Hepatic stellate cell (primary cell): ENCODE data around the gene S100A13.
"Not testable (repeated sequence)": the region's sequence is repeated elsewhere in the genome, so short reads cannot be mapped to it uniquely, and the experiment has no call there.

Experiments
- DNase-seq: peaks from one replicate; pipeline ENCODE4 v3.0.0; 2011; ENCODE audit warnings: low spot score

Gene S100A13

DNA sequence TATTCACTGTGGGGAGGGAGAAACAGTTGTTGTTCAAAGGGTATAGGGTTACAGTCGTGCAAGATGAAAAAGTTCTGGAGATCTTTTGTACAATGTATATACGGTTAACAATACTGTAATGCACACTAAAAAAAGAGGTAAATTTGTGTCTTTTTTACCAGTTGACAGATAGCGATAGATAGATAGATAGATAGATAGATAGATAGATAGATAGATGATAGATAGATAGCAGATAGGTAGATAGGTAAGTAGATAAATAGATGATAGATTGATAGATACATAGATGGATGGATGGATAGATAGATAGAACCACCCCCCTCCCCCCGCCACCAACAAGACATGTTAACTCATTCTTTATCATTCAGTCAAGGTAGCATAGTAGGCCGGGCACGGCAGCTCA lies 24.6 kb downstream of the S100A13 start:
- DNase-seq = no peak

DNA sequence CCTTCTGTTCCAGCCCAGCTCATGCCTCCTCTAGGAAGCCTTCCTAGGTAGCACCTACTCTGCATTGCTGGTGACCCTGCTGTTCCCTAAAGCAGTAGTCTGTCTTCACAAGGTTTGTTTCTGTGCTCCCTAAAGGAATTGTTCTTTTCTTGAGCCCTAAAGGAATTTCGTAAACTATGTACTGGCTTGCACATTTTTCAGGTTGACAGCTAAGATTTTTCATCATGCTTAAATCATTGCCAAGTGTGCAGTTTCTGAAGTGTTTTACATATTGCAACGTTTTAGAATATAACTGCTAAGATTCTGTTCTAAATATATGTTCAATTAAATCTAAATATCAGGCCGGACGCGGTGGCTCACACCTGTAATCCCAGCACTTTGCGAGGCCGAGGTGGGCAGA lies 27.5 kb downstream of the S100A13 start:
- no peak for DNase-seq

DNA sequence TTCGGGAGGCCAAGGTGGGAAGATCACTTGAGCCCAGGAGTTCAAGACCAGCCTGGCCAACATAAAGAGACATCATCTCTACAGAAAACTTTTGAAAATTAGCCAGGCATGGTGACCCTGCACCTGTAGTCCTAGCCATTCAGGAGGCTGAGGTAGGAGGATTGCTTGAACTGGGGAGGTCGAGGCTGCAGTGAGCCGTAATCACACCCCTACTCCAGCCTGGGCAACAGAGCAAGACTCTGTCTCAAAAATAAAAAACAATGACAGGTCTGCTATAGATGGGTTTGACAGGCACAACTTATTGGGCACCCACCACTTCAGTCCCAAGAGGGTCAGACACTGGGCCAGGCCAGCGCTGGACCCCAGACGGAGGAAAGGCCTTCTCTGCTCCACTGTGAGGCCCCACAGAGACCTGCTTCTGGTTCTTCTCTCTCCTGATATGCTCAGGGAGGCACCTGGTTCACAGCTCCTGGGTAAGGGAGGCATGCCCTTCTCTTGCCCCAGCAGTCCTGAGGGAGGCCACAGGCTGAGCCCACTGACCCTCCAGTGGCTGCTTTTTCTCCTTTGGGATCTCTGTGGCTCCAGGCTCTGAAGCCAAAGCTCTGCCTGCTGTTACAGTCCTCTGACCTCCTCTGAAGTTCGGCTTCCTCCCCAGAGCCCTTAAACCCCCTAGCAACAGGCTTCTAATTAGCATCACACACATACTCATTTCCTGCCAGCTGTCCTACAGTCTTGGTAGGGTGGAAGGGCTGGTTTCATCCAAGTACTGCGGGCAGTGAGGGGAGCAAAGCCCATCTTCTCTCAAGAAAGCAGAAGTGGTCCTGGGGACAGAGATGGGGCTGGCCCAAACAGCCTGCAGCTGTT lies 28.8 kb downstream of the S100A13 start:
- peak; percentile 53 for DNase-seq

DNA sequence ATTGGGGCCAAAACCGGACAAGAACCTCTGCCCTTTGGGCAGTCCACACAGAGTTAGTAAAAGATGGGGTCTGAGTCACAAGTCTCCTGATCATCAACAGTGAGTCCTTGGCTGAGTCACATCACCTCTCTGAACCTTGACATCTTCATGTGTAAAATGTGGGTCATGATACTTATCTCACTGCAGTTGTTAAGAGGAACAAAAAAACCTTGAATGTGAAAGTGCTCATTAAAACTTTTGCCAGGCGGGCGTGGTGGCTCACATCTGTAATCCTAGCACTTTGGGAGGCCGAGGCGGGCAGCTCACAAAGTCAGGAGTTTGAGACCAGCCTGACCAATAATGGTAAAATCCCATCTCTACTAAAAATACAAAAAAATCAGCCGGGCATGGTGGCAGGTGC lies 30.1 kb downstream of the S100A13 start:
- peak; percentile 25 for DNase-seq

DNA sequence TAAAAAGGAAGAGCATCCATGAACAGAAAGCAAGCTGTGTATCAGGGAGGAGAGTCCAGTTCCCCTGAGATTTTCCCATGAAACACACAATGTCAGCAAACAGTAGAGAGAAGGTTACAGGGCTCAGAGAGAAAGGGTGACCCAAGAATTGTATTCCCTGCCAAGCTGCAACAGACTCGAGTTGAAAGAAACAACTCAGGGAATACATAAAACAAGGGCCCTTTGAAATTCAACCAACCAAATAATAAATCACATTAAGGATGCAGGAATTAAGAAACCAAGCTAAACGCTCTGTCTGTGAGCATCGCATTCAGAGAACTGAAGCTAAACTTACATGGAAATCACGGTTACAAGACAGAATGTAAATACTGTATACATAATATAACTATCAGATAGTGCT lies 34.6 kb downstream of the S100A13 start:
- DNase-seq = no peak

DNA sequence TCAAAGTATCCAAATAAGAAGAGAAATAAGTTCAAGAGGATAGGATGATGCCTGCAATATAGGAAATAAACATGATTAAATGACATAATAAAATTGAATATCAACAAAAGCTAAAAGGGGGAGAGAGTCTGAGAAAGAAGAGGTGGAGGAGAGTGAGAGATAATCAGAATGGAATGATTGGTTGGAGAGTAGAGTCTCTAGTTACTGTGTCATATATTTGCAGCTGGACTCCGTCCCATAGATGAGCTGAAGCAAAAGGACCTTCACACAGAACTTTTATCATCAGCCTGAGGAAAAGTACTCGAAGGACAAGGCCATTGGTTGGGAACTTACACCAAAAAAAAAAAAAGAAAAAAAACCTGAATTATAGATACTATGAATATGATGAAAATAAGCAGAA lies 38.8 kb downstream of the S100A13 start:
- no peak for DNase-seq

DNA sequence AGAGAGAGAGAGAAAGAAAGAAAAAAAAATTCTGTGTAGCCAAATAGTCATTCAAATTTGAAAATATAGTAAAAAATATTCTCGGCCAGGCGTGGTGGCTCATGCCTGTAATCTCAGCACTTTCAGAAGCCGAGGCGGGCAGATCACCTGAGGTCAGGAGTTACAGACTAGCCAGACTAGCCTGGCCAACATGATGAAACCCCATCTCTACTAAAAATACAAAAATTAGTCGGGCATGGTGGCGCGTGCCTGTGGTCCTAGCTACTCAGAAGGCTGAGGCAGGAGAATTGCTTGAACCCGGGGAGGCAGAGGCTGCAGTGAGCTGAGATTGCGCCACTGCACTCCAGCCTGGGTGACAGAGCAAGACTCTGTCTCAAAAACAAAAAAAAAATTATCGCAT lies 39.3 kb downstream of the S100A13 start:
- DNase-seq = not testable (repeated sequence)

DNA sequence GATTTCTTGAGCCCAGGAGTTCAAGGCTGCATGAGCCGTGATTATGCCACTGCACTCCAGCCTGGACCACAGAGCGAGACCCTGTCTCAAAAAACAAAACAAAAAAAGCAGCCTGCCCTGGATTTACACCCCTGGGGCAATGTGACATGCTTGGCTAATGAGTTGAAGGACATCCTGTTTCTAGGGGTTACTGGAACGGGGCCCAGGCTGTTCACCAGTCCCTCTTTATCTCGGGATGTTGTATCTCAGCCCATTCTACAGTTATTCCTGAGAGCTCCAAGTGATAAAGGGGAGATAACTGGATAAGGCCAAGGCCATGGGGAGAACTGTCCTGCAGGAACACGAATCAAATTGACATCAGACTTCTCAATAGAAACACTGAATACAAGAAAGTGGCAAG lies 40.0 kb downstream of the S100A13 start:
- DNase-seq = no peak

DNA sequence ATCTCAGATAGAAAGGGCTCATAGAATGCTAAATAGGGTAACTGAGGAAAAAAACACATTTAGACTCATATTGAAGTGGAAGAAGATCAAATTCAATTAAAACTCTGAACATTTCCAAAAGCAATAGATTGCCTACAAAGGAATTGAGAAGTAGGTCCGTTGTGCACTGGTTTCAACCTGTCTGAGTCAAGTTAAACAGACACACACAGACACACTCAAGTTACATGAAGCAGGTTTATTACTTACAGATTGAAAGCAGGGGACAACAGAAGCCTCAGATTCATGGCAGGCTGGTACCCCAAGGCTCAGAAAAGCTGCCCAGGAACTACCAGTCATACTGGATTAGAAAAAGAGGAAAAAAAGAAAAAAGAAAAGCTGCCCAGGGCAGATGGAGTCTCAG lies 41.0 kb downstream of the S100A13 start:
- no peak for DNase-seq

DNA sequence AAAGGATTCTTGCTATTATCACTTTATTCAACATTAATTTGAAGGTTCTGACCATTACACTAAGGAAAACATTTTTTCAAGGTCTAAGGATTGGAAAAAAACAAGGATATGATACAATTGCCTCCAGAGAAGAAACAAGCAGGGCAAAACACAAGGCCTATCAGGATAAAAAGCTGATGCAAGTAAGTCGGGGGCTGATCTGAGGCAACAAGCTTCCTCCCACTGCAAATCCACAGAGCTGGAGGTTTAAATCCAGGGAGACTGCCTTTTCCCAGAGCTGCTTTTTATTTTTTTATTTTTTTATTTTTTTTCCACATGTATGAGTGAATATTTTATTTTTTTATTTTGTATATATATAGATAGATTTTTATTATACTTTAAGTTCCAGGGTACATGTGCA lies 42.3 kb downstream of the S100A13 start:
- DNase-seq = no peak

DNA sequence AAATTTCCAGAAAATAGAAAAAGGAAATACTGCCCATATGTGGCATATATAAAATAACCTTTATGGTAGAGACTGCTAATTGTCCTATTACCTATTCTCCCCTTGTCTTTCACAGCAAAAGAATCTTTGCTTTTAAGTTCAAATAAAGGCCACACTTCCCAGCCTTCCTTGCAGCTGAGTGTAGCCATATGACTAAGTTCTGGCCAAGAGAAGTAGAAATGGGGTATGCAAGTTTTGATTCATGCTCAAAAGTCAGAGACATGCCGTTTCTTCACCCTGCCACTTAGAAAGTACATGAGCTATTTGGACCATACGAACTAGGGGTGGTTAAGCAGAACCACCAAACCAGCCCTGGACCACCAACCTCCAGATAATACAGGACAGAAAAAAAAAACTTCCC lies 43.3 kb downstream of the S100A13 start:
- no peak for DNase-seq

DNA sequence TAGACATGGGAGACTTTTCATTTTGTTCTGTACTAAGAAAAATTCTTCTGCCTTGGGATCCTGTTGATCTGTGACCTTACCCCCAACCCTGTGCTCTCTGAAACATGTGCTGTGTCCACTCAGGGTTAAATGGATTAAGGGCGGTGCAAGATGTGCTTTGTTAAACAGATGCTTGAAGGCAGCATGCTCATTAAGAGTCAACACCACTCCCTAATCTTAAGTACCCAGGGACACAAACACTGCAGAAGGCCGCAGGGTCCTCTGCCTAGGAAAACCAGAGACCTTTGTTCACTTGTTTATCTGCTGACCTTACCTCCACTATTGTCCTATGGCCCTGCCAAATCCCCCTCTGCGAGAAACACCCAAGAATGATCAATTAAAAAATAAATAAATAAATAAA lies 43.8 kb downstream of the S100A13 start:
- DNase-seq = not testable (repeated sequence)

DNA sequence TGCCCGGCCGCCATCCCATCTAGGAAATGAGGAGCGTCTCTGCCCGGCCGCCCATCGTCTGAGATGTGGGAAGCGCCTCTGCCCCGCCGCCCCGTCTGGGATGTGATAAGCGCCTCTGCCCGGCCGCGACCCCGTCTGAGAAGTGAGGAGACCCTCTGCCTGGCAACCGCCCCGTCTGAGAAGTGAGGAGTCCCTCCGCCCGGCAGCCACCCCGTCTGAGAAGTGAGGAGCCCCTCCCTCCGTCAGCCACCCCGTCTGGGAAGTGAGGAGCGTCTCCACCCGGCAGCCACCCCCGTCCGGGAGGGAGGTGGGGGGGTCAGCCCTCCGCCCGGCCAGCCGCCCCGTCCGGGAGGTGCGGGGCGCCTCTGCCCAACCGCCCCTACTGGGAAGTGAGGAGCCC lies 44.5 kb downstream of the S100A13 start:
- not testable (repeated sequence) for DNase-seq

DNA sequence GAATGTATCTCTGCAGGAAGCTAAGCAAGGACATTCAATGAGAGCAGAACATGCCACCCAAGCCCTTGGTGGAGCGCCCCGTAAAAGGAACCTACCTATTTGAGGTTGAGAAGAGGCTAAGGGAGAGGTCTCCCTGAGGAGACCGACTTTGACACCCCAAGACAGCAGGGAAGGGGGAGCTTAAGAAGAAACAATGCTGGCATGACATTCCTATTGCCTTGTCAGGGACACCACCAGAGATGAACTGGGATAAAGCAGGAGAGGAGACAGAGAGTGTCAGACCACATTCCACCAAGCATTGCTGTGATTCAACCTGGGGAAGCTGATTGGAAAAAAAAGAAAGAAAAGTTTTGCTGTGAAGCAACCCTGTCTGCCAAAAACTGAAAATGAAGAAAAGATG lies 48.4 kb downstream of the S100A13 start:
- DNase-seq = no peak

DNA sequence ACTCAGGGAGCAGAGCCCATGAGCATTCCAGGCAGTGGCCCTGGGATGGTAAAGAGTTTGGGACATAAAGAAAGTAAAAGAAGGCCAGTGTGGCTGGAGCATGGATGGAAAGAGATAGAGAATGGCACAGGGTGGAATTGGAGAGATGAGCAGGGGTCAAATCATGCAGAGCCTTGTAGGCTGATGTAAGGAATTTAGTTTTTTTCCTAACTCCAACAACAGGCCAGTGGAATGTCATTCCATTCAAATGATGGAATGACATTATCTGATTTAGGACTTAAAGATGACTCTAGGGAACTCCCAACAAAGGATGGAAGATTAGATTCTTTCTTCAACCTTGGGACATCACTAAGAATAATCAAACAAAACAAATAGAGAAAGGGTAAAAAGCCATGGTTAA lies 48.8 kb downstream of the S100A13 start:
- peak; percentile 49 for DNase-seq

DNA sequence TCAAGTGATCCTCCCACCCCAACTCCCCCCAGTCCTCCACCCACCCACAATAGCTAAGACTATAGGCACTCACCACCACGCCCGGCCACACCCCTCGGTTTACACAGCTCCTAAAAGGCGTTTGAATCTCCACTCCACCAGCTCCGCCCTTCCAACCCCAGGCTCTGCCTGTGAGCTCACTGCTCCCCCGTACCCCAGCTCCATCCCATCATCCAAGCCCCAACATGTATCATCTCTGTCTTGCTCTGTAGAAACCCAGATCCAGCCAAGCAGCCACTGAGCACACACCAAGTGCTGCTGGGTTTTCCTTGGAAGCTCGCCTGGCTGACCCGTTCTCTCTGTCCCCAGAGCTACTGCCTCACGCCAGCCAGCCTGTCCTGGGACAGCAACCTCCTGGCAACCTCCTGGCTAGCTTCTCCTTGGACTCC lies 49.7 kb downstream of the S100A13 start:
- DNase-seq = no peak

DNA sequence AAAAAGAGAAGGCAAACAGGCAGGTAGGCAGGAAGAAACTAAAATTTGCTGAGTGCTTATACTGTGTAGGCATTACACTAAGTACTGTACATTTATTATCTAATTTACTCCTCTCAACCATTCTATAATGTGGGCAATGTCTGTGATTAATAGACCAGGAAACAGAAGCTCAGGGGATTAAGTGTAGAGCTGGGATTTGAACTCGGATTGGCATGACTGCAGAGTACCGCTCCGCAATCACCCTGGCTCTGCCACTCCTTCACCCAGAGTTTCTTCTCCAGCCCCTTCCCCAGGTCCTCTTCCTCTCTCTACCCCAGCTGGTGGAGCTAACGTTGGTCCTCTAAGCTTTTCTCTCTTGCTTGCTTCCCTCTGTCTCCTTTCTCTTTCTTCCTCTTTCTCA lies 50.2 kb downstream of the S100A13 start:
- DNase-seq = no peak

DNA sequence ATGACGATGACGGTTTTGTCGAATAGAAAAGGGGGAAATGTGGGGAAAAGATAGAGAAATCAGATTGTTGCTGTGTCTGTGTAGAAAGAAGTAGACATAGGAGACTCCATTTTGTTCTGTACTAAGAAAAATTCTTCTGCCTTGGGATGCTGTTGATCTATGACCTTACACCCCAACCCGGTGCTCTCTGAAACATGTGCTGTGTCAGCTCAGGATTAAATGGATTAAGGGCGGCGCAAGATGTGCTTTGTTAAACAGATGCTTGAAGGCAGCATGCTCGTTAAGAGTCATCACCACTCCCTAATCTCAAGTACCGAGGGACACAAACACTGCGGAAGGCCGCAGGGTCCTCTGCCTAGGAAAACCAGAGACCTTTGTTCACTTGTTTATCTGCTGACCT lies 51.8 kb downstream of the S100A13 start:
- DNase-seq = not testable (repeated sequence)

DNA sequence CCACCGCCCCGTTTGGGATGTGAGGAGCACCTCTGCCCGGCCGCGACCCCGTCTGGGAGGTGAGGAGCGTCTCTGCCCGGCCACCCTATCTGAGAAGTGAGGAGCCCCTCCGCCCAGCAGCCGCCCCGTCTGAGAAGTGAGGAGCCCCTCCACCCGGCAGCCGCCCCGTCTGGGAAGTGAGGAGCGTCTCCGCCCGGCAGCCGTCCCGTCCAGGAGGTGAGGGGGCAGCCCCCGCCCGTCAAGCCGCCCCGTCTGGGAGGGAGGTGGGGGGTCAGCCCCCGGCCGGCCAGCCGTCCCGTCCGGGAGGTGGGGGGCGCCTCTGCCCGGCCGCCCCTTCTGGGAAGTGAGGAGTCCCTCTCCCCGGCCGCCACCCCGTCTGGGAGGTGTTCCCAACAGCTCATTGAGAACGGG lies 52.2 kb downstream of the S100A13 start:
- DNase-seq = not testable (repeated sequence)

DNA sequence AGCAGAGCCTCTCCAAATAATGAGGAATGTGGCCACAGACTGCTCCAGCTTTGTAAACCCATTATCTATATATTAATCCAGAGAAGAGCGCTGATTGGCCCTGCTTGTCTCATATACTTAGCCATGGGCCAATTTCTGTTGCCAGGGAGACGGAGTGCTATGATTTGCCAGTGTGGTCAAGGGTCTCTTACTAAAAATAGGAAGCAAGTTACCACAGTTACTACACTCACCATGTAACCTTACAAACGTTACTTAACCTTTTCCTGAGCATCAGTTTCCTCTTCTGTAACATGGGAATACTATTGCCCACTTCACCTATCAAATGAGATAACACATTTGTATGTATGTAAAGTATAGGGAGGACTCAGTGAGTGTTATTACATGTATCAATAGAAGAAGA lies 54.0 kb downstream of the S100A13 start:
- DNase-seq = no peak

DNA sequence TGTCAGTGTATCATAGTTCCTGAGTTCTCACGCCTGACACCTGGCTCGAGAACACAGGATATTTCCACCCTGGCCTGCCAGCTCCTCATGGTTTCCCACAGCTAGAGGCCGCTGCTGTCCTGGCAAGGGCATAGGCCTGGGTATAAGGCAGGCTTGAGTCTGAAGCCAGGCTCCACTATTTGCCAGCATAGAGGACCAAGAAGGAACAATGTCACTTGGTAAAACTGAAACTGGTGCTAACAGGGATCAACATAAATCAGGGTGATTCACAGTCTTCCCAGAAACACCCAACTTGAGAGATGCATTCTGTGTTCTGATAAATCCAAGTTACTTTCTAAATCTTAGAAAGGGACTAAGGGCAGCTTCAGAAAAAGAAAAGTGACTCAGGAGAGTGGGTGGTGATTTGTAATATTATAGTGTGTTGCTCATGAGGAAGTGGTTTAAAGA lies 54.7 kb downstream of the S100A13 start:
- peak; percentile 82 for DNase-seq

DNA sequence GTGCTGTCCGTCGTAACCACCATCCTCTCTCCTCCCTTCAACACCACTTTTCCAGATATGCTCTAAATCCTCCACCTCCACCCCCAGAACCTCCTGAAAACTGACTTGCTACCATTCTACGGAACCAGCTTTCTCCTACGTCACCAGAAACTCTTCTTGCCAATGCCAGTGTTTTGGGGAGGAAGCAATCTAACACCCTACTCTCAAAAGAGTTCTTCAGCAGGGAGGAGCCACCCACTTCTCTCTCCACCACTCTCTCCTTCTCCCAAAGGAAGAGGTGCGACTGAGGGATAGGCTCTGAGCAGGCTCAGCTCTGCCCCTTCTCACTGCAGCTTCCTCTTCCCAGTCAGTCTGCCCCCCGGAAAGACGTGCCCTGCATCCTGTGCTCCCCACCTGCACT lies 55.6 kb downstream of the S100A13 start:
- no peak for DNase-seq

DNA sequence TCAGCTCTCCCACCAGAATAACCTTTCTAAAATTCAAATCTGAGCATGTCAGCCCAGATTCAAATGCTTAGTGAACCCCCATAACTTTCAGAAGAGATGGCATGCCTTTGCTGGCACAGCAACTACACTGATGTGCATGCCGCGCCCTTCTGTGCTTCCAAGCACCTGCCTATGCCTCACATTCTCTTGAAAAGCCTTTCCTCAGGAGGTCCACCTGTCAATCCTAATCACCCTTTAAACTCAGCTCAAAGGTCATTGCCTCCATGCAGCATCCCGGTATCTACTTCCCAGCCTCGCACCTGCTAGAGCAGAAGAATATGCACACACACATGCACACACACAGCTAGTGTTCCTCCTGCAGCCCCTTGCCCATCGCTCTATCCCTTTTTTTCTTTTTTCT lies 56.4 kb downstream of the S100A13 start:
- no peak for DNase-seq

DNA sequence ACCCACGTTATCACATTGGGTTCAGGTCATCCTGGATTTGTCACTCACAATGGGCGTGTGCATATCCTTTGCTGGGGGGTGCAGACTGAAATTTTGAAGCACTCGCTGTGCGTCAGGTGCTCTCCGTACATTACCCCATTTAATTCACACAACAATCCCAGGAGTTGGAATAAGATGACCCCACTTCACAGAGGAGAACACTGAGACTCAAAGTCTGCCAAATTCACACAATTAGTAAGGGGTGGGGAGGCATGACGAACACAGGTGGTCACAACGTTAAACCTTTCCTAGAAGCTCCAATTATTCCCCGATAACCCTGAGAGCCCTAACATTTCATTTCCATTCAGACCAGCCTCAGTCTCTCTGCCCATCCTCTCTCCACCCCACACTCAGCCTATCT lies 57.8 kb downstream of the S100A13 start:
- DNase-seq = no peak
